RWPE1 (cell line): ENCODE measurements around the gene ATP11A.

ENCODE experiments used
- CTCF ChIA-PET: fragments of 350-600 bp; sonication (Branson Sonifier 250); formaldehyde crosslinking; extraction: SDS; loops from one replicate; lab custom pipeline; 2021; lab: Yijun Ruan, JAX
- POLR2A ChIA-PET: fragments of 400-600 bp; formaldehyde crosslinking; extraction: SDS; loops from one replicate; lab custom pipeline; 2020; ENCODE audit warnings: antibody characterized with exemption; ENCODE audit not compliant: low non-redundant PET; lab: Yijun Ruan, JAX
- DNase-seq: peaks from one replicate; pipeline ENCODE4 v3.0.0; 2012; ENCODE audit warnings: low spot score
- H3K27ac ChIP-seq: fragments of 450-650 bp; 2 replicates; pipeline ENCODE4 v1.5.1; 2017
- CTCF ChIP-seq: fragments of 450-650 bp; conservative IDR thresholded peaks from 2 replicates; pipeline ENCODE4 v1.5.1; 2017; ENCODE audit warnings: low read depth, mild to moderate bottlenecking

ATP11A gene

GRCh38 chr13:112714376-112715174 is 24.7 kb downstream of the ATP11A start:
- no peak for TF ChIP-seq CTCF
- no peak for DNase-seq
- ChIA-PET POLR2A (no interaction called here), CTCF (no interaction called here)
- H3K27ac ChIP-seq, result no peak overlapping the region

- POLR2A ChIA-PET, result no interaction called here
- TF ChIP-seq CTCF, result no peak
- DNase-seq, result no peak
- CTCF ChIA-PET, result no interaction called here
- no peak overlapping the region for H3K27ac ChIP-seq
Measured at GRCh38 chr13:112715210-112715609, 25.4 kb downstream of the ATP11A start.

GRCh38 chr13:112715715-112716460 is 26.1 kb downstream of the ATP11A start:
- no peak for DNase-seq
- CTCF ChIA-PET, result no interaction called here
- no peak for TF ChIP-seq CTCF
- POLR2A ChIA-PET, result no interaction called here
- H3K27ac ChIP-seq, result no peak overlapping the region

- no peak for DNase-seq
Measured at GRCh38 chr13:112716461-112716820, 26.6 kb downstream of the ATP11A start.

GRCh38 chr13:112716841-112717520 is 27.1 kb downstream of the ATP11A start:
- ChIA-PET POLR2A (no interaction called here), CTCF (interaction anchor here (0.6 kb wide), 1 partner anchor 54 kb away, joined by 3 read pairs; no protein-coding TSS in a partner anchor)
- no peak overlapping the region for H3K27ac ChIP-seq
- TF ChIP-seq CTCF, result no peak
- DNase-seq, result no peak

More at GRCh38 chr13:112716461-112716820, 26.6 kb downstream of the ATP11A start:
- no peak overlapping the region for H3K27ac ChIP-seq
- CTCF ChIA-PET, result no interaction called here
- TF ChIP-seq CTCF, result no peak
- POLR2A ChIA-PET, result no interaction called here

GRCh38 chr13:112718318-112718717 is 28.5 kb downstream of the ATP11A start:
- ChIA-PET CTCF (no interaction called here), POLR2A (no interaction called here)
- no peak for TF ChIP-seq CTCF
- DNase-seq, result no peak
- H3K27ac ChIP-seq, result no peak overlapping the region
